Calu3 (cell line): ENCODE results near the gene AHNAK. TPM values are rescaled to one million over a fixed set of nuclear protein-coding genes. Genes with fewer than 3 reads are reported as not detected.
A peak's percentile ranks its signal among the peaks of the same experiment; 100 is the strongest.

Experiments used
- BruUV-seq: library from RNA; stranded (reverse); fragments of 400-500 nt; replicated peaks from 2 replicates; lab custom pipeline; 2021; lab: Mats Ljungman, UMichigan
- CTCF ChIA-PET: fragments of 300-600 bp; sonication (Branson Sonifier 250); formaldehyde crosslinking; loops from one replicate; lab custom pipeline; 2022; ENCODE audit warnings: antibody characterized with exemption; lab: Charles Lee
- DNase-seq: peaks from one replicate; pipeline ENCODE4 v3.0.0; 2022
- H3K27ac Mint-ChIP-seq: one replicate; pipeline ENCODE4 v1.8.0; 2022; ENCODE audit warnings: mixed read lengths; ENCODE audit not compliant: unreplicated experiment
- H3K27me3 Mint-ChIP-seq: one replicate; pipeline ENCODE4 v1.8.0; 2022; ENCODE audit warnings: mixed read lengths; ENCODE audit not compliant: unreplicated experiment
- H3K36me3 Mint-ChIP-seq: one replicate; pipeline ENCODE4 v1.8.0; 2022; ENCODE audit warnings: mild to moderate bottlenecking, moderate library complexity, mixed read lengths; ENCODE audit not compliant: insufficient read depth, unreplicated experiment
- H3K4me1 Mint-ChIP-seq: one replicate; pipeline ENCODE4 v1.8.0; 2022; ENCODE audit warnings: mild to moderate bottlenecking, low read depth, mixed read lengths; ENCODE audit not compliant: unreplicated experiment
- H3K4me3 Mint-ChIP-seq: one replicate; pipeline ENCODE4 v1.8.0; 2022; ENCODE audit warnings: mild to moderate bottlenecking, low read depth, moderate library complexity, mixed read lengths; ENCODE audit not compliant: unreplicated experiment
- H3K9me3 Mint-ChIP-seq: one replicate; pipeline ENCODE4 v1.8.0; 2022; ENCODE audit warnings: low read depth, mixed read lengths; ENCODE audit not compliant: unreplicated experiment
- CTCF ChIP-seq: fragments of 200-600 bp; IDR thresholded peaks from one replicate; pipeline ENCODE4 v1.8.0; 2022; ENCODE audit warnings: antibody characterized with exemption; ENCODE audit not compliant: unreplicated experiment
- intact Hi-C: fragments of 100-400 bp; cut with micrococcal nuclease; formaldehyde crosslinking; loops from one replicate; pipeline ENCODE4 v1.10.0; 2022; ENCODE audit not compliant: unreplicated experiment
- total RNA-seq: library from RNA; stranded (reverse); gene quantifications from 2 replicates; pipeline ENCODE4 v1.2.3, GENCODE V29; 2022

The AHNAK gene
- total RNA-seq, 1 experiment from 2014 or later, result 246 TPM

GRCh38 chr11:62548545-62549335 lies 2.1 kb upstream of the AHNAK start:
- no peak for TF ChIP-seq CTCF
- Mint-ChIP-seq H3K27me3 (no peaks in the 10 kb centered on the region), H3K36me3 (peaks cover 75% of the 10 kb centered on the region), H3K4me1 (peaks cover 47% of the 10 kb centered on the region), H3K4me3 (peak overlapping the region; percentile 100), H3K27ac (peak overlapping the region; percentile 94), H3K9me3 (no peaks in the 10 kb centered on the region)
- intact Hi-C loops, result no loop called here
- peak; percentile 41 for DNase-seq
- CTCF ChIA-PET, result interaction anchor here (6.8 kb wide), 1 partner anchor 12 kb away, joined by 86 read pairs; no protein-coding TSS in a partner anchor
- BruUV-seq, result no TSS peak

GRCh38 chr11:62547691-62548281 lies 1.2 kb upstream of the AHNAK start:
- H3K36me3 Mint-ChIP-seq, result peaks cover 76% of the 10 kb centered on the region
- H3K4me1 Mint-ChIP-seq, result peaks cover 44% of the 10 kb centered on the region
- TF ChIP-seq CTCF, result no peak
- H3K9me3 Mint-ChIP-seq, result no peaks in the 10 kb centered on the region
- no peaks in the 10 kb centered on the region for H3K27me3 Mint-ChIP-seq
- peak; percentile 45 for DNase-seq
- CTCF ChIA-PET, result interaction anchor here (1.2 to 6.8 kb wide), 2 partner anchors 12 to 123 kb away, joined by 4 to 86 read pairs; no protein-coding TSS in a partner anchor
- BruUV-seq, result no TSS peak
- H3K27ac Mint-ChIP-seq, result peak overlapping the region; percentile 94
- H3K4me3 Mint-ChIP-seq, result peak overlapping the region; percentile 100
- intact Hi-C loops, result loop anchor here (2.0 kb wide), 1 partner anchor 13 kb away; no protein-coding TSS in a partner anchor

- no peak for TF ChIP-seq CTCF
- BruUV-seq, result no TSS peak
- Mint-ChIP-seq H3K4me3 (peak overlapping the region; percentile 100), H3K36me3 (peaks cover 76% of the 10 kb centered on the region), H3K9me3 (no peaks in the 10 kb centered on the region), H3K27ac (peak overlapping the region; percentile 94), H3K27me3 (no peaks in the 10 kb centered on the region), H3K4me1 (peaks cover 44% of the 10 kb centered on the region)
- CTCF ChIA-PET, result interaction anchor here (0.5 to 6.8 kb wide), 7 partner anchors 13 to 1570 kb away, joined by 3 to 86 read pairs (median 4); no protein-coding TSS in a partner anchor
- intact Hi-C loops, result loop anchor here (2.0 kb wide), 1 partner anchor 14 kb away; no protein-coding TSS in a partner anchor
- peak; percentile 35 for DNase-seq
Observed at GRCh38 chr11:62546929-62547625, 471 bp upstream of the AHNAK start.
